ENCODE data around the gene ARHGEF16.
A peak's percentile ranks its signal among the peaks of the same experiment; 100 is the strongest.

Gene ARHGEF16

GRCh38 chr1:3423245-3423829 lies 31.1 kb upstream of the ARHGEF16 start:
- no peak for DNase-seq

- DNase-seq, result no peak
These were observed 30.4 kb upstream of the ARHGEF16 start for GRCh38 chr1:3423896-3424611.

- DNase-seq, result no peak
These were observed 28.8 kb upstream of the ARHGEF16 start for GRCh38 chr1:3425486-3426215.

- no peak for DNase-seq
These were observed 27.4 kb upstream of the ARHGEF16 start for GRCh38 chr1:3426956-3427535.

- DNase-seq, result no peak
These were observed 26.5 kb upstream of the ARHGEF16 start for GRCh38 chr1:3427711-3428704.

- DNase-seq, result no peak
These were observed 25.6 kb upstream of the ARHGEF16 start for GRCh38 chr1:3428899-3429298.

GRCh38 chr1:3429320-3429719 lies 25.1 kb upstream of the ARHGEF16 start:
- no peak for DNase-seq

- no peak for DNase-seq
These were observed 24.7 kb upstream of the ARHGEF16 start for GRCh38 chr1:3429766-3430165.

- no peak for DNase-seq
These were observed 24.1 kb upstream of the ARHGEF16 start for GRCh38 chr1:3430406-3430805.

- no peak for DNase-seq
These were observed 23.6 kb upstream of the ARHGEF16 start for GRCh38 chr1:3430820-3431219.

GRCh38 chr1:3431266-3431665 lies 23.2 kb upstream of the ARHGEF16 start:
- peak; percentile 58 for DNase-seq

- no peak for DNase-seq
These were observed 22.8 kb upstream of the ARHGEF16 start for GRCh38 chr1:3431686-3432085.

- DNase-seq, result no peak
These were observed 22.2 kb upstream of the ARHGEF16 start for GRCh38 chr1:3432306-3432705.

GRCh38 chr1:3433076-3433475 lies 21.4 kb upstream of the ARHGEF16 start:
- DNase-seq, result no peak

- DNase-seq, result no peak
These were observed 20.7 kb upstream of the ARHGEF16 start for GRCh38 chr1:3433596-3434320.

- no peak for DNase-seq
These were observed 19.9 kb upstream of the ARHGEF16 start for GRCh38 chr1:3434406-3435110.

- DNase-seq, result no peak
These were observed 18.8 kb upstream of the ARHGEF16 start for GRCh38 chr1:3435666-3436065.

- no peak for DNase-seq
These were observed 18.0 kb upstream of the ARHGEF16 start for GRCh38 chr1:3436451-3436850.

- no peak for DNase-seq
These were observed 17.6 kb upstream of the ARHGEF16 start for GRCh38 chr1:3436901-3437300.

- DNase-seq, result no peak
These were observed 15.7 kb upstream of the ARHGEF16 start for GRCh38 chr1:3438661-3439180.
